T-helper 2 cell (primary cell): ENCODE data around the gene AKR7A2.

Source experiments
- DNase-seq, 5 experiments: peaks; one replicate each; pipeline versions ENCODE4 v3.0.0 to v3.0.0-alpha.2; 2012 to 2022

The AKR7A2 gene

DNA sequence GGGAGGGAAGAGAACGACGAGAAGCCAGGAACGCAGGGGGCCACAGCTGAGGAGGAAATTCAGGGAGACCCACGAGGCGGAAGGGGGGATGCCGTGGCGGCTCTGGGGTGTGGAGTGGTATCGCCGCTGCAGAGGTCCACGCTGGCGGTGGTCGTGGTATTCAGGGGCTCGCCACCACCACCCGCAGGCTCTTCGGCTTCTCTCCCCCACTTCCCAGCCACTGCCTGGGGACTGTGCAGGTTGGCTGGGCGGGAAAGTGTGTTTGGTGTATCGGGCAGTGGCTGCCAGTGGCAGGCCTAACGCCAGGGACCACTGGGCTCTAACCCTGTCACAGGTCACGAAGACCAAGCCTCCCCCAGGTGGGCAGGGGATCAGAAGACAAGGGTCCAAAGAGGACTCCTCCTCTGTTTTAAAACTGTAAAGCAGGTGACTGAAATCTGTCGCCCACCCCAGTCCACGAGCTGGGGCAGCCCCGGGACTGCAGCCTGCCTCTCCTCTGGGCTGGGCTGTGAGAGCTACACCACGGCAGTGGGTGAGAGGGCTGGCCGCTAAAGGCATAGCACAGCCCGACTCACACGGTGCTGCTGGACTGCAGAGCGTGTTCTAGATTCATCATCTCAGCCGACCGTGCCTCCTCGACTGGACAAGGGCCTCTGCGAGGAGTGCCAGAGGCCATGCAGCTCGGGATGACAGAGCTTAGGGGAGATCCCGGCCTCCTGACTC is 31.1 kb upstream of the AKR7A2 start:
- DNase-seq = no peak

DNA sequence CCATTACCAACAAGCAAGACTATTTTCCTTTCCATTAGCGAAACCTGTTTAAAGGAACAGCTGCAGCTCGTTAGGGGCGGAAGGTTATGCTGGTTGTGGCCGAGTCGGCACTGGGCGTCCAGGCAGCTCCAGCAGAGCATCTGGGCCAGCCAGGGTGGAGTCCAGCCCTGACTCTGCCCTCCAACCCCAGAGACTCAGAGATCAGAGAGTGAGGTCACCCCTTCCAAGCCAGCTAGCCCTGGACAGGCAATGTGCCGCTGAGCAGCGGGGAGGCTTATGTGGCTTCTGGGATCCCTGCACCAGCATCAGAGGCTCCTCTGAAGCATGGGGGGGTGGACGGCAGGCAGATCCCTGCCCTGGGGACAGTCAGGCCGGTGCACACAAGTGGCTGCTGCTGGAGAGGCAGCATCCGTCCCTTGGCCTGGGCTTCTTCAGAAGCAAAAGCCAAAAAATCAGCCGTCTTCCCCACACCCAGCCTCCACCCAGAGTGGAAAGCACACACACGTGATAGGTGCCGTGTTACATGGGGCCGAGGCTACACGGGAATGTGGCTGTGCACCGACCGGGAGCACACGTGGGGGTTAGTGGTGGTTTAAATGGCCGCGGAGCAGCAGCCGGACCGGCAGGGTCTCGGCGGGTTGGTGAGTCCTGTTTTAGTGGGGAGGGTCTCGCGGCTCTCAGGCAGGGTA is 30.3 kb upstream of the AKR7A2 start:
- no peak for DNase-seq

DNA sequence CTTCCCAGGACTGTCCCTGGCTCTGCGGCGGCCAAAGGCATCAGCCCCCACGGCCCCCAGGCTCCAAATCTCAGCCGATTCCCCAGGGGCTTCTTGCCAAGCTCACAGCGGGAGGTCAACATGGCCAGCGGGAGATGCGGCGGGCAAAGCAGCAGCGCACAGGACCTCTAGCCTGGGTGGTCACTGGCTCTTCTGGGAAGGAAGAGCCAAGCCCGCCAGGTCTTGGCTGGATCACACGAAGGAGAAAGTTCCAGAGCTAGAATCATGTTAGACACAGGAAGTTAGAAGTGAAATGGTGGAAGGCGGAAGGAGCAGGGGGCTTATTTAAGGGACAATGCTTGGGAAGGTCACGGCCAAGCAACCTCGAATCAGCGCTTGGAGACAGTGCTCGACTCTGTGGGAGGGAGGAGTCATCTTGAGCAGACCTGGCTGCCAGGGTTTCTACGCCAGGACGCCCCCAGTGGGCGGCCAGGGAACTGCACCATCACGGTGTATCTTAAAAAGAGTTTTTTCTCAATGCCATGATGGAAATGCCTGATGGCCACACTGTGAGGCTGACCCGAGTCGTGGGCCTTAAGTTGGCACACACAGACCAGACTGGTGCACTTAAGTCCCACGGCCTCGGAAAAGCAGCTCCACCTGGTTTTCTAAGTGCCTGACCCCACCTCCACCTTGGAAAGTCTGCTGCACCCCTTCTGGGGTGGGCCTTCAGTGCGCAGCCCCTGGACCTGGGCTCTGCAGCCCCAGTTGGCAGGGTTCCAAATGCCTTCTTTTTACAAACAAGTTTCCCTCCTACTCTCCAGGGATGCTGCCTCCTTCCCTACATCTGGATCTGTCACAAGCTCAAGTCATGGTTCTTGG is 29.5 kb upstream of the AKR7A2 start:
- peak; percentile 37 to 76 (median 59) for DNase-seq

DNA sequence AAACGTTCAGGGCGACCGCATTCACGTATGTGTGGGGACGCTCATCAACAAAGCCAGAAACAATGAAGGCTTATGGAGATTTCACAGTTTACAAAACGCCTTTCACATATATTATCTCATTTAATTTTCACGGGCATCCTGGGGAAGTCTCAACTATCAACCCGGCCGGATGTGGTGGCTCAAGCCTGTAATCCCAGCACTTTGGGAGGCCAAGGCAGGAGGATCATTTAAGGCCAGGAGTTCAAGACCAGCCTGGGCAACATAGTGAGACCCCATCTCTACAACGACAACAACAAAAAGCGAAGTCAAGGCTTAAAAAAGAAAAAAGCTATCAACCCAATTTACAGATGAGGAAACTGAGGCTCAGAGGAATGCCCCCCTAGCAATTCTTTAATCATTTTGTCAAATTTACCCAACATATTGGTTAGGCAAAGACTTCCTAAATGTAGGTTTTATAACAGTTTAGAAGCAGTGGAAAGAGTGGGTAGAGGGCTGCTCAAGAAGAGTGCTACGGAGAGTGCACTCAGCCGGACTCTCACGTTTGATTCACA is 28.5 kb upstream of the AKR7A2 start:
- DNase-seq = no peak

DNA sequence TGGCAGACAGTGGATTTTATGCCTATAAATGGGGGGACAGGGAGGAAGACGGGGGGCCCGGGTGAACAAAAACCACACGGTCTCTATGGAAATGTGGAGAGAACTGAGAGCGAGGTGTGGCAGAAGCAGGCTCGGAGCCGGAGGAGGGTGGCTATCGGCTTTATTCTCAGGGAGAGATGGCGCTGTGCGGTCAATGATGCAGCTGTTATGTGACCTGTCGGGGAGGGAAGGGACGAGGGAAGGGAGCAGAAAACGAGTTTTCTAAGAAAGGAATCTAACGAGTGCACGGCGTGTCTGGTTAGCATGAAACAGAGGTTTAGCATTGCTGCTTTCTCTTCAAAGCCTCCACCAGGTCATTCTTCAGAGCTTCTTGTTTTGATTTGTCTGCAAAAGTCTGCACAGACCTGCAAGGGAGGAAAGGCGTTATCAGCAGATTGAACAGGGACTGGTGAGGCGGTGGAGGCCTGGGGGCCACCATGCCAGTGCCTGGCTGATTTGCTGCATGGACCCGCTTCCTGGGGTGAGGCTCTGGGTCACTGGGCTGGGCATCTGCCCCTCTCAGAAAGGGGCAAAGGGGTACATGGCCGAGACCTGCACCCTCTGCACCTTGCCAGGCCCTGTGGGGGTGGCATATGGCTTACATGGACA is 27.4 kb upstream of the AKR7A2 start:
- DNase-seq = no peak

DNA sequence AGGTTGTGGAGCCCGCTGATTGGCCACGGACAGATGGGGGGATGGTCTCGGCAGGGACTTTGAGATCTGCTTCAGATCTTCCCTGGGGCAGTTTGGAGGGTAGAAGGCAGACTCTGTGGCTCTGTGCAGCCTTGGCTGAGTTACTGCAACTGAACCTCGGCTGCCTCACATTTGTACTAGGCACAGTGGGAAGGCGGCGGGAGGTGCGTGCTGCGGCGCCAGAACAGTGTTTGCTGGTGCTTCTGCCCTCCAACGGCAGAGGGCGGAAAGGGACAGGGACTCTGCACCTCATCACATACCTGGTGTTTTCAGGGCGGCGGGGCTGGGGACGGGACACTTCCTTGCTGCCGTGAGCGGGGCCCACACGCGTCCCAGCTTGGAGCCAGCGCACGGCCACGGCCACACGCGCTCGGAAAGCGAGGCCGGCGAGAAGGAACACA is 26.4 kb upstream of the AKR7A2 start:
- DNase-seq = no peak

DNA sequence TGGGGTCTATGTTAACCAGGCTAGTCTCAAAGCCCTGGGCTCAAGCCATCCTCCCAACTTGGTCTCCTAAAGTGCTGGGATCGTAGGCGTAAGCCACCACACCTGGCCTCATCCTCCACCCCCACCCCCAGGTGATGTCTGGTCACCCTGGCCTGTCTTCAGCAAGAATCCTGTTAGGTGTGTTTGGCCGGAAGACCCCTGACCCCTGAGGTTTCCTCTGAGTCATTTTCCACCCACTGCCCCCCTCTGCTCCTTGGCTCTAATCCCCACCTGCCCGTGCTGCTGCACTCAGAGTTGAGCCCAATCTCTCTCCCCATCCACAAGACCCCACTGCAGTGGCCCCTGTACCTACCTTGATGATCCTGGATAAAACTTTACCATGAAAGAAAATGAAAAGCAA is 25.3 kb upstream of the AKR7A2 start:
- DNase-seq = no peak

DNA sequence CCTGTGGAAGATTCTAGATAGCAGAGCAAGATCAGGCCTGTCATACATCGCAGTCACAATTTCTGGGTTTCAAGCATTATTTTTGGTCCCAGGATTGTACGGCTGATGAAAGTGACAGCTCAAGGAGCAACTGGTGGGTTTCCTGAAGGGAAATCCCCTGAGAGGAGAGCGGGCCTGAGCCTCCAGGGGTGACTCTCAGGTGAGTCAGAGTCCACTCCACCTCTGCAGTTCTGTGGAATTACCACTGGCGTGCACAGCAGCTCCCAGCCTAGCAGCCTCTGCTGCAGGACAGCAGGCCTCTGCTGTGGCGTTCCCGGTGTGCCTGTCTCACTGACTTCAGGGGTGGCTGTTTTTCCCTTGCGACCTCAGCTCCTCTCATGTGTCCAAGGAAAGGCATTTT is 24.6 kb upstream of the AKR7A2 start:
- peak in 1 of 5 experiments; percentile 43 for DNase-seq

DNA sequence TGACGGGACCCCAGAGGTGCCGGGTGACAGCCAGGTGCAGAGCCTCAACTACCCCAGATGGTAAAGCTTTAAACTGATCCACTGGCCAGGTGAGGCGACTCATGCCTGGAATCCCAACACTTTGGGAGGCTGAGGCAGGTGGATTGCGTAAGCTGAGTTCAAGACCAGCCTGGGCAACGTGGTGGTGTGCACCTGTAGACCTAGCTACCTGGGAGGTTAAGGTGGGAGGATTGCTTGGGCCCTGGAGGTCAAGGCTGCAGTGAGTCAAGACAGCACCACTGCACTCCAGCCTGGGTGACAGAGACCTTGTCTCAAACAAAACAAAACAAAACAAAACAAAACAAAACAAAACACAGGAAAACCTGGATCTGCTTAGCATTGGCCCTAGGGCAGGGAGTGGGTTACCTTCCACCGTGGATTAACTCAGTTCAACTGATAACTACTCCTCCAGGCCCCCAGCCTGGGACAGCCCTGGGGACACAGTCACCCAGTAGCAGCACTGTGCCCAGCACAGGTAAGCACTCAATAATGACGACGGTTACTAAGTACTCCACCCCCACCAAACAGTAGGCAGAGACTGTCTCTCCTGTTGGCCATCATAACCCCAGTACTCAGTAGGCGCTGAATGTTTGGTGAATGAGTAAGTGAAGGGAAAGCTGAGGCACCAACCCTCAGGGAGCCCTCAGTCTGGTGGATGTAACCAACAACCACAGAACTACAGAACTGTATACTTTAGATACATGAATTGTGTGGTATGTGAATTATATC is 21.8 kb upstream of the AKR7A2 start:
- no peak for DNase-seq

DNA sequence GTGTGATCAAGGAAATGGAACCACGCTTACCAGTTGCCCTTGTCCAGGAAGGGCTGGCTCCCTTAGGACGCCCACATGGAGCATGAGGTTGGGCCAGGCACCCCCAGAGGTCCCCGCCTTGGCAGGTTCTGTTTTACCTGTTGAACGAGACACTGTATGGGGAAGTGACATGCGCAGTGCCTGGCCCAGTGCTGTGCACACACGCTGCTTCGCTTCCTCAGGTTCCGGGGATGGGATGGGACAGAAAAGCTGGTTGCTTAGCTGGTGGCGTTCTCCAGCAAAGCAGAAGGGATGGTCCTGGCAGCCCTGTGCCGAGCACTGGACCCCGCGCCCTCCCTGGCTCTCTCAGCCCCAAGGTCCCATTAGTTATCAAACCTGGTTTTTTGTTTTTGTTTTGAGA is 20.9 kb upstream of the AKR7A2 start:
- no peak for DNase-seq

DNA sequence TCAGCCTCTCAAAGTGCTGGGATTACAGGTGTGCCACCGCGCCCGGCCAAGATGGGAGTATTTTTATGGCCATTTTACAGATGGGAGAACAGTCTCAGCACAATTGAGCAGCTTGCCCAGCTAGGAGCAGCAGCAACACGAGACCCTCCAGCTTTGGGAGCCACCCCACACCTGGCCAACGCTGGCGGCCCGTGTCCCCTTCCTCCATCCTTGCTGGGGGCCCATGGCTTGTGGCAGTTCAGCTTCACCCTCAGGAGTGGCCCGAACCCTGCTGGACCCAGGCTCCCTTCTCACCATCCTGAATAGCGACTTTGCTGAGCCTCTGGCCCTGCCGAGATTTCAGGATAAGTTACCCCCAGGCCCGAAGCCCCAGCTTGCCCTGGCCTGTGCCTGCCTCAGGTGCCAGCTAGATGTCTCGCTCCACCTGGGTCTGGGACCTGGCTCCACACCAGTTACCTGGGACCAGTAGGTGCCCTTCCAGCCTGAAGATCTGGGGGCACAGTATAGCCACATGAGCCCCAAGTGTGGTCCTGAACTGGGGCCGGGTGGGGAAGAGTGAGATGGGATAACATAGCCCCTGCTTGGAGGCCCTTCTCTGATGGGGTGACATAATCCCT is 19.4 kb upstream of the AKR7A2 start:
- DNase-seq = no peak

DNA sequence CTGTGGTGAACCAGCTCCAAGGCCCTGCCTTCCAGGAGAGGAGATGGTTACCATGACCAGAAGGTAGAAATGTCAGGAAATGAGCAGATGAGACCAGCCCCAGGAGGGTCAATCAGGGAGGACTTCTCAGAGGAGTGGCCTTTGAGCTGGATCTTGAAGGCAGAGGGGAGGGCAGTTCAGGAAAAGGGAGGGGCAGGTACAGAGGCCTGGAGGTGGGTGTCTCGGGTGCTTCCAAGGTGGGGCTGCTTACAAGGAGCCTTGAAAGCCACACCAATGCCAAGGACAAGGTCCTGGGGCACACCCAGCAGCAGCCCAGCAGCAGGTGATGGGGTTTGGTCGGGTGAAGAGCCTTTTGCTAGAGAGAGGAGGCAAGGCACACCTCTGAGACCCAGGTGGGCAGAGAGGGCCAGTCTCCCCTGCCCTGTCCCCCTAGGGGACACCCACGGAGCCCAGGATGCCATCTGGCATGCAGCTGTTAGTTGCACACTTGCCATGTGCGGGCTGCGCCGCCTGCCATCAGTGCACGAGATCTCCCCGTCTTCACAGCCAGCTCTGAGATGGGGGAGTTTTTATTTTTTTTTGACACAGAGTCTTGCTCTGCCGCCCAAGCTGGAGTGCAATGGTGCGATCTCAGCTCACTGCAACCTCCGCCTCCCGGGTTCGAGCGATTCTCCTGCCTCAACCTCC is 18.6 kb upstream of the AKR7A2 start:
- DNase-seq = no peak

DNA sequence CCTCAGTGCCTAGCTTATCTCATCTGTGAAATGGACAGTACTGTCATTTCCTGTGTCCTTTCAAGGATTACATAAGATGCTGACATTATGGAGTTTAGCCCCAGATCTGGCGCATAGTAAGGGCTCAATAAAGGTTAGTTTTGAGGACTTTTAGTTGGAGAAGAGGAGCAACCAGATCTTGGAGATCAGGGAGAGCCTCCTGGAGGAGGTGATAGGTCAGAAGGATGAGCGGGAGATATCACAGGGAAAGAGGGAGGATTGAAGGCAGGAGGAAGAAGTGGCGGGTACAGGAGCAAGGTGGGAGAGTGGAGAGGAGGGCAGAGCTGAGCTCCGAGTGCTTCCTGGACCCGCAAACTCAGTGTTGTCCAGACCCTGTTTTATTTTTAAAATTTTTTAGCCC is 17.7 kb upstream of the AKR7A2 start:
- no peak for DNase-seq

DNA sequence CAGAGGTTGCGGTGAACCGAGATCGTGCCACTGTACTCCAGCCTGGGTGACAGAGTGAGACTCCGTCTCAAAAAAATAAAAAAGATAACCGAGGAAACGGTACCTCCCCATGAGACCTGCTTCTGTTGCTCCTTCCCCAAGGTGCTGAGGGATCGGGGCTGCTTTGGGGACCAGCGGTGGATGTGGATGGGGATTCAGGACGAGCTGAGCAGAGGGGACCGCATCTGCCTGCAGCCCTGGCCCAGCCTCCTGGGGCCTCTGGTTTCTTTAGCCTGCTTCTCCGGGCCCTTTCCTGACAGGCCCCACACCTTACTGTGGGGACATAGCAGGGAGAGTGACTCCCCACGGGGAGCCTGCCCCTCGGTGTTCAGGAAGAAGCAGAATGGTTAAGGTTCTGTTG is 17.2 kb upstream of the AKR7A2 start:
- DNase-seq = no peak

DNA sequence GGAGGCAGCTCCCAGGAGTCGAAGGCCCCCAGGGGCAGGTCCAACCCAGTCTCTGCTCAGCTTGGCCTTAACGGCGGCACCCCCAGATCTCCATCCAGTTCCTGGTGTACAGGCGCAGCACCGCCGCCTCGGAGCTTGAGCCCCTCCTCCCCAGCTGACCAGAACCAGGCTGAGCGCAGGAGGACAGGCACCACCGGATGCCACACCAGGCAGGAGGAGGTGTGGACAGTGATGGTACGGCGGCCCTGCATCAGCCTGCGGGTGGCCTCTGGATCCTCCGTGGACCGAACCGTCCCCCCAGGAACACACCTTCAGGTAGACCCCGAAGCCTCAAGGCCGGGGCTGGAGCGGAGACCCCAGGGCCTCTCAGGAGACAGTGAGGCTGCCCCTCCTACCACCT is 16.5 kb upstream of the AKR7A2 start:
- no peak for DNase-seq

DNA sequence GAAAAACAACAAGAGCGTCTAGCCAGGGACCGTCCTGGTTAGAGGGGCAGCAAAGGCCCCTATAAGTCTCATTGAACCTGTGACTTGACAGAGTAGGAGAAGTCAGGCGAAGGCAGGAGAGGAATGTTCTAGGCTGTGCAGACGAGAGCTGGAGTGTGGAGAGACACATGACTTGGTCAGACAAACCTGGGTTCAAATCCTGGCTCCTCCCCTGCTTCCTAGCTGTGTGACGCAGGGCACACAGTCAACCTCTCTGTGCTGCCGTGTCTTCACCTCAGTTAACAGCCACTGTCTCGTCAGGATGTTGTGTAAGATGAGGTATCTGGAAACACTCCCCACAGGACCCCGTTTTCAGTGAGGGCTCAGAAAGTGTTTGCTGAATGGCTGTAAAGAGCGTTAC is 15.8 kb upstream of the AKR7A2 start:
- no peak for DNase-seq

DNA sequence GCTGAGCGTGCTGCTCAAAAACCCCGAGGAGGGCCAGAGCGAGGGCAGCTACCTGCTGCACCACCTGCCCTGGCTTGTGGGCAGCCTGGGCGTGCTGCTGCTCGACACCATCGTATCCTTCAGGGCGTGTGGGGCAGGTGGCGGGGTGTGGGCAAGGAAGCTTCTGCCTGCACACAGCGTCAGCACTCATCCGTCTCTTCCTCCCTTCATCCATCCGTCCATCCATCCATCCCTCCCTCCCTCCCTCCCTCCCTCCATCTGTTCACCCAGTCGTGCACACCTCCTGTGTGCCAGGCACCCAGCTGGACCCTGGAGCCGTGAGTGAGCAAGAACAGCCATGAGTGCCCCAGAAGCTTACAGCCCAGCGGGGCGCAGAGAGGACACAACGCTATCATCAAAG is 15.4 kb upstream of the AKR7A2 start:
- DNase-seq = no peak

DNA sequence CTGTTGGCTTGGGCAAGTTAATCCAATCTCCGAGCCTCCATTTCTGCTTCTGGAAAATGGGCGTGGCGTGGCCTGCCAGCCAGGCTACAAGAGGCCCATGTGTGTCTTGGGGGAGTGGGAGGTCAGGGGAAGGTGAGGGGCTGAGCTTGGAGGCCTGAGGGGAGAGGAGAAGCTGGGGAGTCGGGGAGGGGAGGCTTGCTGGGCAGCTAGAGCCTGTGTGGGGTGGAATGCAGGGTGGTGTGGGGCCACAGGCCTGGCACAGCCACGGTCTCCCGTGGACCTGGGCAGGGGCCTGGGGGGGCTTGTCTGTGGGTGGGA is 14.8 kb upstream of the AKR7A2 start:
- DNase-seq = no peak

DNA sequence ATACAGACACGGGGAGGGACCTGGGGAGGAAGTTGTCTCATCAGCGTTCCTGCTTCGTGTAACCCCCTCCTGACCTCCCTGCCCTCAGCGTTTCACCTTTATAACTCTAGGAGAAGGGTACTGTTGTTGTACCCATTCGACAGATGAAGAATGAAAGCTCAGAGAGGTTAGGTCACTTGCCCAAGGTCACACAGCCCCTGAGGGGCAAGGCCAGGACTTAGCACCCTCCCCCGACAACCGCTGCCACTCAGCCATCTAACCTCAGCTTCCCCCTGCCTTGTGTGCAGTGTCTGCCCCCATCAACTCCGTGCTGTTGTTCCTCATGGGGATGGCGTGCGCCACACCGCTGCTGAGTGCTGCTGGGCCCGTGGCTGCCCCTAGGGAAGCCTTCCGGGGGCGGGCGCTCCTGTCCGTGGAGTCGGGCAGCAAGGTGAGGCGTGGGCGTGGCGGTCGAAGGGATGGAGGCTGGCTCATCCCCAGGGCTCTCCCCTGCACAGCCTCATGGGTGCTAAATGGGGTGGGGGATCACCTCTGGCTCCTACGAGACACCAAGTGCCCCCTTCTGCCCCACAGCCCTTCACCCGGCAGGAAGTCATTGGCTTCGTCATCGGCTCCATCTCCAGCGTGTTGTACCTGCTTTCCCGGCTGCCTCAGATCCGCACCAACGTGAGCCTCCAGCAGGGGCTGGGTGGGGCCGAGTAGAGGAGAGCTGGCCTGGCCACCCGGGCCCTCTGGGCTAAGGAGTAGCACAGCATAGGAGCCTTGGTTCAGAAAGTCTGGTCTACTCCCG is 14.2 kb upstream of the AKR7A2 start:
- DNase-seq = no peak

DNA sequence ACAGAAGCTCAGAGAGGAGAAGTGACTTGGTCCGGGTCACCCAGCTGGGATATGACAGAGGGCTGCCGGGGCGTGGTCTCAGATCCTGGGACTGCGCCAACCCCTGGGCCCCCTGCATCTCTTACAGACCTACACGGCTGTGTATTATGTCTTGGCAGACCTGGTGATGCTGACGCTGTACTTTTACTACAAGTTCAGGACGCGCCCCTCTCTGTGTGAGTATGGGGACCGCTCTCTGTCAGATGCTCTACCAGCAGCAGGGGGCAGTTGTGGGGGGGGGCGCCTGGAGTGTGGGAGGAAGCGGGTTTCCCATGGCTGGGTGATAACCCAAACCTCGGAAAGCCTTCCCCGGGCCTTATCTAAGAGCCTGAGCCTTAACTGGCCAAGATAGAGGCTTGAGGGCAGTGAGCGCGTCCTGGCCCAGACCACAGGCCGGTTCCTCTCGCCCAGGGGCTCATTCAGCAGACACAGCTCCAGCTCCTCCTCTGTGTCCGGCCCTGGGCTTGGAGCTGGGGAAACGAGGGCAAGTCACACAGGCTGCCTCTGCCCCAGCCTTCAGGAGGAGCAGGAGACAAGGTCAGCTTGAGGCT is 13.5 kb upstream of the AKR7A2 start:
- DNase-seq = no peak
